Activated CD4-positive, alpha-beta T cell treated with anti-CD3 and anti-CD28 coated beads for 36 hours (primary cell): ENCODE results near the gene PLEKHO1. TPM values are rescaled to one million over a fixed set of nuclear protein-coding genes. Genes with fewer than 3 reads are reported as not detected.
"Not testable (repeated sequence)": the region's sequence is repeated elsewhere in the genome, so short reads cannot be mapped to it uniquely, and the experiment has no call there.

Experiments
- ATAC-seq: fragments of 200-7000 bp; cut with Tn5 transposase; one replicate; pipeline ENCODE4 v1.10.0; 2021; ENCODE audit warnings: mild to moderate bottlenecking, moderate library complexity
- CTCF ChIA-PET: fragments of 350-600 bp; sonication (Branson Sonifier 250); formaldehyde crosslinking; loops from one replicate; lab custom pipeline; 2021; ENCODE audit warnings: antibody characterized with exemption; lab: Charles Lee
- POLR2A ChIA-PET: fragments of 350-600 bp; sonication (Branson Sonifier 250); formaldehyde crosslinking; loops from one replicate; lab custom pipeline; 2021; ENCODE audit warnings: antibody characterized with exemption, inconsistent platforms; lab: Charles Lee
- DNase-seq: peaks from one replicate; pipeline ENCODE4 v3.0.0-alpha.2; 2020
- H3K27ac Mint-ChIP-seq: one replicate; pipeline ENCODE4 v1.8.0; 2021; ENCODE audit warnings: mixed read lengths
- H3K27me3 Mint-ChIP-seq: one replicate; pipeline ENCODE4 v1.8.0; 2021; ENCODE audit warnings: mixed read lengths
- H3K36me3 Mint-ChIP-seq: one replicate; pipeline ENCODE4 v1.8.0; 2021; ENCODE audit warnings: low read depth, mixed read lengths
- H3K4me1 Mint-ChIP-seq: one replicate; pipeline ENCODE4 v1.8.0; 2021; ENCODE audit warnings: mixed read lengths
- H3K4me3 Mint-ChIP-seq: one replicate; pipeline ENCODE4 v1.8.0; 2021; ENCODE audit warnings: mild to moderate bottlenecking, moderate library complexity, mixed read lengths
- H3K9me3 Mint-ChIP-seq: one replicate; pipeline ENCODE4 v1.8.0; 2021; ENCODE audit warnings: low read depth, mixed read lengths
- intact Hi-C, 2 experiments: fragments of 100-400 bp; cut with DNase I in 1 of 2; cut with micrococcal nuclease in 1 of 2; formaldehyde crosslinking; loops; one replicate each; pipeline versions ENCODE4 v1.14.2 to v1.15.1; 2022 to 2024; cut with DNase I, micrococcal nuclease
- total RNA-seq, 2 experiments: library from RNA; stranded (reverse); gene quantifications; one replicate each; pipeline ENCODE4 v1.2.3, GENCODE V29; 2021

Gene PLEKHO1
- total RNA-seq, 2 experiments from 2014 or later: 13.2 TPM

GRCh38 chr1:150127868-150128267 lies 21.8 kb upstream of the PLEKHO1 start:
- ATAC-seq: peak; percentile 78
- intact Hi-C loops: no loop called here
- Mint-ChIP-seq H3K27me3 (no peaks in the 10 kb centered on the region), H3K9me3 (no peaks in the 10 kb centered on the region), H3K4me3 (no peak overlapping the region), H3K4me1 (peaks cover 15% of the 10 kb centered on the region), H3K36me3 (peaks cover 3% of the 10 kb centered on the region), H3K27ac (peak overlapping the region; percentile 69)
- DNase-seq: peak; percentile 74
- CTCF ChIA-PET: interaction anchor here (0.6 to 1.7 kb wide), 5 partner anchors 9 to 648 kb away, joined by 3 to 7 read pairs (median 4); no protein-coding TSS in a partner anchor
- POLR2A ChIA-PET: no interaction called here

GRCh38 chr1:150132372-150132771 lies 17.3 kb upstream of the PLEKHO1 start:
- DNase-seq (no peak), ATAC-seq (no peak)
- H3K27ac Mint-ChIP-seq: no peak overlapping the region
- peaks cover 2% of the 10 kb centered on the region for H3K36me3 Mint-ChIP-seq
- POLR2A ChIA-PET: no interaction called here
- intact Hi-C loops: no loop called here
- no peaks in the 10 kb centered on the region for H3K27me3 Mint-ChIP-seq
- CTCF ChIA-PET: interaction anchor here (1.0 to 1.8 kb wide), 3 partner anchors 9 to 54 kb away, joined by 4 to 7 read pairs (median 4); no protein-coding TSS in a partner anchor
- peaks cover 7% of the 10 kb centered on the region for H3K4me1 Mint-ChIP-seq
- no peaks in the 10 kb centered on the region for H3K9me3 Mint-ChIP-seq
- H3K4me3 Mint-ChIP-seq: no peak overlapping the region

GRCh38 chr1:150134537-150134936 lies 15.2 kb upstream of the PLEKHO1 start:
- DNase-seq (no peak), ATAC-seq (no peak)
- POLR2A ChIA-PET: no interaction called here
- intact Hi-C loops: no loop called here
- no peaks in the 10 kb centered on the region for H3K36me3 Mint-ChIP-seq
- H3K27ac Mint-ChIP-seq: no peak overlapping the region
- CTCF ChIA-PET: interaction anchor here (1.2 kb wide), 1 partner anchor 67 kb away, joined by 3 read pairs; no protein-coding TSS in a partner anchor
- H3K4me1 Mint-ChIP-seq: no peaks in the 10 kb centered on the region
- no peak overlapping the region for H3K4me3 Mint-ChIP-seq
- H3K9me3 Mint-ChIP-seq: no peaks in the 10 kb centered on the region
- H3K27me3 Mint-ChIP-seq: no peaks in the 10 kb centered on the region

- H3K27me3 Mint-ChIP-seq, H3K4me3 Mint-ChIP-seq, H3K27ac Mint-ChIP-seq, DNase-seq, H3K9me3 Mint-ChIP-seq, intact Hi-C loops, H3K36me3 Mint-ChIP-seq, ATAC-seq, H3K4me1 Mint-ChIP-seq: not testable (repeated sequence)
- ChIA-PET POLR2A (interaction anchor here (0.6 kb wide), 1 partner anchor 69 kb away, joined by 3 read pairs; no protein-coding TSS in a partner anchor), CTCF (interaction anchor here (1.2 kb wide), 1 partner anchor 66 kb away, joined by 3 read pairs; no protein-coding TSS in a partner anchor)
Observed at GRCh38 chr1:150135400-150135799, 14.3 kb upstream of the PLEKHO1 start.

- ATAC-seq (no peak), DNase-seq (no peak)
- ChIA-PET POLR2A (no interaction called here), CTCF (interaction anchor here (0.6 kb wide), 1 partner anchor 158 kb away, joined by 4 read pairs; no protein-coding TSS in a partner anchor)
- intact Hi-C loops: no loop called here
- no peaks in the 10 kb centered on the region for H3K9me3 Mint-ChIP-seq
- no peaks in the 10 kb centered on the region for H3K36me3 Mint-ChIP-seq
- peaks cover 3% of the 10 kb centered on the region for H3K4me1 Mint-ChIP-seq
- no peak overlapping the region for H3K27ac Mint-ChIP-seq
- H3K4me3 Mint-ChIP-seq: no peak overlapping the region
- no peaks in the 10 kb centered on the region for H3K27me3 Mint-ChIP-seq
Observed at GRCh38 chr1:150138044-150138443, 11.7 kb upstream of the PLEKHO1 start.

- no peaks in the 10 kb centered on the region for H3K36me3 Mint-ChIP-seq
- H3K4me3 Mint-ChIP-seq: no peak overlapping the region
- H3K27me3 Mint-ChIP-seq: no peaks in the 10 kb centered on the region
Observed at GRCh38 chr1:150141452-150141851, 8.3 kb upstream of the PLEKHO1 start.

GRCh38 chr1:150142083-150142482 lies 7.6 kb upstream of the PLEKHO1 start:
- ChIA-PET CTCF (interaction anchor here (1.7 to 2.0 kb wide), 2 partner anchors 10 to 19 kb away, joined by 4 read pairs; no protein-coding TSS in a partner anchor), POLR2A (no interaction called here)
- no peak overlapping the region for H3K4me3 Mint-ChIP-seq
- intact Hi-C loops: no loop called here
- peaks cover 22% of the 10 kb centered on the region for H3K4me1 Mint-ChIP-seq
- no peaks in the 10 kb centered on the region for H3K36me3 Mint-ChIP-seq
- H3K27me3 Mint-ChIP-seq: no peaks in the 10 kb centered on the region
- H3K9me3 Mint-ChIP-seq: no peaks in the 10 kb centered on the region
- H3K27ac Mint-ChIP-seq: no peak overlapping the region
- ATAC-seq: no peak
- DNase-seq: no peak

More at GRCh38 chr1:150141452-150141851, 8.3 kb upstream of the PLEKHO1 start:
- ATAC-seq: no peak
- intact Hi-C loops: no loop called here
- Mint-ChIP-seq H3K4me1 (peaks cover 17% of the 10 kb centered on the region), H3K9me3 (no peaks in the 10 kb centered on the region), H3K27ac (peak overlapping the region; percentile 28)
- ChIA-PET POLR2A (no interaction called here), CTCF (interaction anchor here (1.0 to 2.0 kb wide), 4 partner anchors 9 to 179 kb away, joined by 3 to 4 read pairs (median 4); no protein-coding TSS in a partner anchor)
- DNase-seq: no peak

- ATAC-seq (no peak), DNase-seq (no peak)
- Mint-ChIP-seq H3K27me3 (peaks cover 1% of the 10 kb centered on the region), H3K4me1 (peaks cover 33% of the 10 kb centered on the region), H3K27ac (no peak overlapping the region), H3K4me3 (no peak overlapping the region), H3K36me3 (no peaks in the 10 kb centered on the region), H3K9me3 (no peaks in the 10 kb centered on the region)
- intact Hi-C loops: no loop called here
- POLR2A ChIA-PET: no interaction called here
- CTCF ChIA-PET: interaction anchor here (1.0 to 1.5 kb wide), 2 partner anchors 18 to 43 kb away, joined by 3 read pairs; no protein-coding TSS in a partner anchor
Observed at GRCh38 chr1:150144606-150145005, 5.1 kb upstream of the PLEKHO1 start.

GRCh38 chr1:150146016-150146415 lies 3.7 kb upstream of the PLEKHO1 start:
- ATAC-seq, H3K4me3 Mint-ChIP-seq, H3K27ac Mint-ChIP-seq, H3K9me3 Mint-ChIP-seq, H3K27me3 Mint-ChIP-seq, CTCF ChIA-PET, intact Hi-C loops, DNase-seq, H3K36me3 Mint-ChIP-seq: not testable (repeated sequence)
- H3K4me1 Mint-ChIP-seq: peaks cover 35% of the 10 kb centered on the region
- POLR2A ChIA-PET: interaction anchor here (0.6 kb wide), 1 partner anchor 218 kb away, joined by 3 read pairs; no protein-coding TSS in a partner anchor

GRCh38 chr1:150146849-150147542 lies 2.7 kb upstream of the PLEKHO1 start:
- ChIA-PET POLR2A (no interaction called here), CTCF (no interaction called here)
- H3K27me3 Mint-ChIP-seq: peaks cover 1% of the 10 kb centered on the region
- intact Hi-C loops: no loop called here
- DNase-seq: no peak
- peaks cover 41% of the 10 kb centered on the region for H3K4me1 Mint-ChIP-seq
- H3K9me3 Mint-ChIP-seq: no peaks in the 10 kb centered on the region
- H3K4me3 Mint-ChIP-seq: no peak overlapping the region
- no peak overlapping the region for H3K27ac Mint-ChIP-seq
- no peak for ATAC-seq
- peaks cover 5% of the 10 kb centered on the region for H3K36me3 Mint-ChIP-seq

- peak overlapping the region; percentile 67 for H3K4me3 Mint-ChIP-seq
- ChIA-PET CTCF (interaction anchor here (1.1 kb wide), 1 partner anchor 76 kb away, joined by 3 read pairs; no protein-coding TSS in a partner anchor), POLR2A (no interaction called here)
- peaks cover 52% of the 10 kb centered on the region for H3K4me1 Mint-ChIP-seq
- intact Hi-C loops: loop anchor here in 1 of 2 experiments (1.0 kb wide), 2 partner anchors 82 to 139 kb away; partner anchors contain the start of genes OTUD7B and VPS45
- peaks cover 11% of the 10 kb centered on the region for H3K36me3 Mint-ChIP-seq
- H3K27me3 Mint-ChIP-seq: peaks cover 1% of the 10 kb centered on the region
- no peak for ATAC-seq
- H3K9me3 Mint-ChIP-seq: no peaks in the 10 kb centered on the region
- peak overlapping the region; percentile 41 for H3K27ac Mint-ChIP-seq
- DNase-seq: no peak
Observed at GRCh38 chr1:150148837-150149270, 862 bp upstream of the PLEKHO1 start.
